GM19395 (cell line): Measurements from ENCODE around the gene UBE2Q2.
A peak's percentile ranks its signal among the peaks of the same experiment; 100 is the strongest.
"Not testable (repeated sequence)": the region's sequence is repeated elsewhere in the genome, so short reads cannot be mapped to it uniquely, and the experiment has no call there.

Experiments used
- ATAC-seq: cut with Tn5 transposase; IDR thresholded peaks from one replicate; pipeline ENCODE4 v1.9.1; 2021; ENCODE audit warnings: mild to moderate bottlenecking, moderate library complexity; ENCODE audit not compliant: unreplicated experiment

Gene UBE2Q2

DNA sequence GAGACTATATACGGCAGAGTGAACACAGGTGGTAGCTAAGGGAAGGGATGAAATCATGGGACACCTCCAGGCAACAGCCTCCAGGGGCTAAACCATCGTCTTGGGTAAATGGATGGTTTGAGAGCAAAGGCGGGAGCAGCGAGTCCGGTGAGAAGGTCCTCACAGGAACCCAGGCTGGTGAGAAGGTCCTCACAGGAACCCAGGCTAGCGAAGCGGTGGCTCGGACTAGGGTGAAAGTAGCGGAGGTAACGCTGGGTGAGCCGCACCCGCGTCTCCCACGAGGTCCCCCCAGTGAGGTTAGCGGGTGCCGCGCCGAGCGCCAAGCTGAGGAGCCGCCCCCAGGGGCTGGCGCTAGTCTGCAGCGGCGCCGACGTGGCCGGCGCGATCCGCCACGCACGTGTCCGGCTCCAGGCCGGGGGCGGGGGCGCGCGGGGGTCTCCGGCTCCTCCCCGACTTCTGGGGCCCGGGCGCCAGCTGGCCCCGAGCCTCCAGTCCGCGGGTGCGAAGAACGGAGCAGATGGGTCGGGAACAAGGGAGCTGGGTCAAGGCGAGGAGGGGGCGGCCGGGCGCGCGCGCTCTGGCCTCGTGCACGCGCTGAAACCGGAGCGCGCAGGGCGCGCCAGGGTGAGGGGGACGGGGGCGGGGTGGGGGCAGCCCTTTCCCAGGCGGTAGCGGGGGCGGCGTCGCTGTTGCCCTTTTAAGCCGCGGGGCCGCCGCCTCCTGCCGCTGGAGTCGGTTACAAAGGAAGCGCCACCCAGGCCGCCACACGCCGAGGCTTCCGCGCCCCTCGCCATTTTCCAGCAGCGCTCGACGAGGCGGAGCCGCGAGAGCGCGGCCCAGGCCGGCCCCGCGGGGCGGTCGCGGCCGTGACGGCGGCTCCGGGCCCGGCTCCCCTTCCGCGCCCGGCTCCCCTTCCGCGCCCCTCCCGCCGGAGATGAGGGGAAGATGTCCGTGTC lies at the start of gene UBE2Q2:
Gene UBE2Q2 (plus strand): TSS at position 726 of the 956 bp plus-strand sequence. CDS start 220 bp downstream, at position 946.
- ATAC-seq: peak; percentile 63

- ATAC-seq: no peak
Measured at GRCh38 chr15:75796321-75796720, 46.9 kb upstream of the UBE2Q2 start.

- not testable (repeated sequence) for ATAC-seq
Measured at GRCh38 chr15:75797146-75797545, 46.1 kb upstream of the UBE2Q2 start.

GRCh38 chr15:75799190-75799589 lies 44.1 kb upstream of the UBE2Q2 start:
- no peak for ATAC-seq

- not testable (repeated sequence) for ATAC-seq
Measured at GRCh38 chr15:75800409-75800808, 42.8 kb upstream of the UBE2Q2 start.

DNA sequence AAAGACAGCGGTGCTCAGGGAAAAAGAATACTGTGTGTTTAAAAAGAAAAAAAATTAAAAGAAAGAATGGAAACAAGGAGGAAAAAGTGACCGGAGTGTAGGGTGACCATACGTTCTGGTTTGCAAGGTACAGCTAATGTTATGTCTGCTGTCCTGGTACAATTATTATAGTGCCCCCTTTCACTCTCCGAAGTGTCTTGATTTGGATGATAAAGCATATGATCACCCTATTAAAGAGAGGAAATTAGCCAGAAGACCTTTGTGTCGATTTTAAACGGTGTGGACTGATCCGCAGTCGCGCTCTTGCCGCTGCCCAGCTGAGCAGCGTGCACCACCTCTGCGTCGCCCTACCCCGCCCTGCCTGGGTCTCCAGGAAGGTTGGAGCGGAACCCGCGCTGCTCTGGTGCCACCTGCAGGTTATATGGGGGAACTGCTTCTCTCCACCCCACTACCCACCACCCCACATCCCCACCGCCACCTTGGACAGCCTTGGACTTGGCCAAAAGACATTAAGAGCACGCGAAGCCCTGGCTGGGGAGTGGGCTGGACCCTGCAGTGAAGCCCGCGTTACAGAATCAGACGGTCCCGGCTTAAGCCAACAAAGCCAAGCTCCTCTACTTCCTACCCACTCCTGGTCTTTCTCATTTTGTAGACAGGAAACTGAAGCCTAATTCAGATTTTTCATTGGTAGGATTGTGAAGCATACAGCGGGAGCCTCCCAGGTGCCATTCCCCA lies 41.2 kb upstream of the UBE2Q2 start:
- peak; percentile 79 for ATAC-seq

- not testable (repeated sequence) for ATAC-seq
Measured at GRCh38 chr15:75807486-75807885, 35.8 kb upstream of the UBE2Q2 start.

DNA sequence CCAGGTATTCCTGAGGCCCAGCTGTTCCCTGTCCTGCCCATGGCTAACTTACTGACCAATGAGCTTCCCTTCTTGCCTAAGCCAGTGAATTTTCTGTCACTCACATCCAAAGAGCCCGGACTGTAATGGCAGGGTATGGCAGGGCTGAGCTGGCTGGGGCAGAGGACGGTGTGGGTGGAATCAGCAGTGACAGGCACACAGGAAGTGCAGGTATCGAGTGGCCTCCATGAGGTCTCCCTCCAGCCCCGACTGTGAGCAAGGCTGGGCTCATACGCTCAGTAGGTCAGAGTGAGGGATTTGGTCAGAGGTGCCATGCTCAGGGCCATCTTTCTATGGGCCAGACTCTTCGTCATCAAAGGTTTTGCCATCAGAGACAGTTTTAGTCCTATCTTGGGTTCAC lies 35.2 kb upstream of the UBE2Q2 start:
- ATAC-seq: not testable (repeated sequence)

DNA sequence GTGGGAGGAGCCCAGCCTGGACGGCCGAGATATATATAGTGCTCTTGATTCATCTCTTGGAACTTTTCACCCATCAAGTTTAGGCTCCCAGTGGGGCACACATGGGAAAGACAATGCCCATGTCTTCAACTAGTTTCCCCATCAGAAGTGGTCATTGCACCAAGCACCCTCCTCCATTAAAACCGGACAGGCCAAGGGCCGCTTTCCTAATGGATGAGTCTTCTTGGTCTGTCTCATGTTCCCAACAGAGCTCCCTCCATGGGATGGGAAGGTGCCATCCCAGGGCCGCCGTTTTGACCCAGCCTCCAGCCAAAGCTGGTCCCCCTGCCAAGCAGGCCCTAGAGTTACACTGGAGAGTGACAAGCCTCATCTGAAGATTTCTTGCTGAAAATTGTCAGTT lies 34.7 kb upstream of the UBE2Q2 start:
- no peak for ATAC-seq

- ATAC-seq: no peak
Measured at GRCh38 chr15:75809986-75810750, 33.1 kb upstream of the UBE2Q2 start.

- no peak for ATAC-seq
Measured at GRCh38 chr15:75810874-75811498, 32.3 kb upstream of the UBE2Q2 start.

DNA sequence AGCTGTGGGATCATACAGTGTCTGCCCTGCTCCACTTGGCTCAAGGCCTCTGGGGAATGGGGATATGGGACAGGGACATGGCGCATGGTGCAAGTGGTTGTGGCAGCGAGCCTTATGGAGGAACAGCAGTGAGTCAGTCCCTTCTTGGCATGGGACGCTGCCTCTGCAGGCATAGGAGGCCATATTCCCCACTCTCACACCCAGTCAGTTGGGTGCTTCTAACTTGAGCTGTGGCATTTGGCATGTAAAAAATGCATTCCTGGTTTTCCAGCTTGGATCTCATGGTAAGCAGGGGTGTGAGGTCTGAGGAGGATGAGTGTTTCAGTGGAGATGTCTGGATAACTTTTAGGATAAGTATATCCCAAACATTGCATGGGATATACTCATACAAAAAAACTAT lies 31.6 kb upstream of the UBE2Q2 start:
- no peak for ATAC-seq

- ATAC-seq: no peak
Measured at GRCh38 chr15:75814794-75815193, 28.5 kb upstream of the UBE2Q2 start.

GRCh38 chr15:75815811-75816719 lies 27.2 kb upstream of the UBE2Q2 start:
- no peak for ATAC-seq

- no peak for ATAC-seq
Measured at GRCh38 chr15:75817138-75817935, 25.9 kb upstream of the UBE2Q2 start.

DNA sequence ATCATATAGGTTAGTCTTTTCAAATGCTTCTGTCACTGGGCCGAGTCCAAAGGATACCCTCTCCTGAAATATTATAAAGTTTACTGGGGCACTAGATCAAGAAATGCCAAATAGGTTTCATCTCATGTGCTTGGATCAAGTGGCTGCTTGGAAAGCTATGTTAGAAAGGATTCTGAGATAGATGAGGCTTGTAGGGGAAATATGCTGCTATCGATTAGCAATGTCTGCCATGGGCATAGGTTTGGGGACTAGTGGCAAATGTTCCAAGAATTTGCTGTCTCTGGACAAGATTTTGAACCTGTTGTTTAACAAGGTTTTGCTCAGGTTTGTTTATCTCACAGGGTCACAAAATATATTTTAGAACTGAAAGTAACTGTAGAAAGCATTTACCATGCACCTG lies 23.0 kb upstream of the UBE2Q2 start:
- ATAC-seq: no peak

GRCh38 chr15:75821786-75822345 lies 21.4 kb upstream of the UBE2Q2 start:
- ATAC-seq: no peak

- no peak for ATAC-seq
Measured at GRCh38 chr15:75822685-75823278, 20.5 kb upstream of the UBE2Q2 start.
